AG09319 (cell line): ENCODE data around the gene ARHGAP15.
A peak's percentile ranks its signal among the peaks of the same experiment; 100 is the strongest.

Source experiments
- DNase-seq: peaks from one replicate; pipeline ENCODE4 v3.0.0-alpha.2; 2010; ENCODE audit warnings: low read depth; ENCODE audit errors: extremely low read depth
- TF ChIP-seq, protein P1 (sequence below): IDR thresholded peaks from 2 replicates; pipeline ENCODE4 v1.5.1; 2011; ENCODE audit warnings: low read depth, mild to moderate bottlenecking, inconsistent platforms, low read length, moderate library complexity

ARHGAP15 gene

DNA sequence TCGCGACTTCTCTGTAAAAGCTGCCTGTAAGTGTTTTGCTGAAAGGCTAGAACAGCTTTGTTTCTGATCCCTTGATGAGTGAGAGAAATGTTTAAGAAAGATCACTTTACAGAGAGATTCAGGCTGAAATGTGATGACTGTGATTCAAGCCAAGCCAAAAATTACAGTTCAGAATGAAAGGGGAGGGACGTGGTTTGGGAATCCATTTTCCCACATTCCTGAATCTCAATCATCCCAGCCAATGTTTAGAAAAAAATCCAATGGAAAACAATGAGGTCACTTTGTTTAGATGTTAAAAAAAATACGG, 416.7 kb downstream of the ARHGAP15 start:
- no peak for DNase-seq
- TF ChIP-seq, protein P1, sequence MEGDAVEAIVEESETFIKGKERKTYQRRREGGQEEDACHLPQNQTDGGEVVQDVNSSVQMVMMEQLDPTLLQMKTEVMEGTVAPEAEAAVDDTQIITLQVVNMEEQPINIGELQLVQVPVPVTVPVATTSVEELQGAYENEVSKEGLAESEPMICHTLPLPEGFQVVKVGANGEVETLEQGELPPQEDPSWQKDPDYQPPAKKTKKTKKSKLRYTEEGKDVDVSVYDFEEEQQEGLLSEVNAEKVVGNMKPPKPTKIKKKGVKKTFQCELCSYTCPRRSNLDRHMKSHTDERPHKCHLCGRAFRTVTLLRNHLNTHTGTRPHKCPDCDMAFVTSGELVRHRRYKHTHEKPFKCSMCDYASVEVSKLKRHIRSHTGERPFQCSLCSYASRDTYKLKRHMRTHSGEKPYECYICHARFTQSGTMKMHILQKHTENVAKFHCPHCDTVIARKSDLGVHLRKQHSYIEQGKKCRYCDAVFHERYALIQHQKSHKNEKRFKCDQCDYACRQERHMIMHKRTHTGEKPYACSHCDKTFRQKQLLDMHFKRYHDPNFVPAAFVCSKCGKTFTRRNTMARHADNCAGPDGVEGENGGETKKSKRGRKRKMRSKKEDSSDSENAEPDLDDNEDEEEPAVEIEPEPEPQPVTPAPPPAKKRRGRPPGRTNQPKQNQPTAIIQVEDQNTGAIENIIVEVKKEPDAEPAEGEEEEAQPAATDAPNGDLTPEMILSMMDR = no peak

DNA sequence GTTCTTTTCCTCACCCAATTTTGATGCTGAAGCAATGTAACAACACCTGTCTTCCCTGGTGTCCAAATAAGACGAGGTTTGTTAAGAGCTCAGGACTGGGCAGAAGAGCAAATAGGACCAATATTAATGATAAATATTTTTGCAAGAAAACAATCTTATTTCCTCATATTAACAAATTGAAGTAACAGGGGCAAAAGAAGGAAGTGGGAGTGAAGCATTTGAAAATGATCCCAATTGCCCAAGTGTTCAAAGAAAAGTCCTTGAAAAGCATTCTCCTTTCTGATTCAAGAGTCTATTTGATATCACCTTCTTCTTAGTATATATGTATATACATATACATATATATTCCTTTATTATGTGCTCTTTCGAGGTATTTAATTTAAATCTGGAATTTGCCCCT, 418.8 kb downstream of the ARHGAP15 start:
- TF ChIP-seq, protein P1 = no peak
- DNase-seq = no peak

DNA sequence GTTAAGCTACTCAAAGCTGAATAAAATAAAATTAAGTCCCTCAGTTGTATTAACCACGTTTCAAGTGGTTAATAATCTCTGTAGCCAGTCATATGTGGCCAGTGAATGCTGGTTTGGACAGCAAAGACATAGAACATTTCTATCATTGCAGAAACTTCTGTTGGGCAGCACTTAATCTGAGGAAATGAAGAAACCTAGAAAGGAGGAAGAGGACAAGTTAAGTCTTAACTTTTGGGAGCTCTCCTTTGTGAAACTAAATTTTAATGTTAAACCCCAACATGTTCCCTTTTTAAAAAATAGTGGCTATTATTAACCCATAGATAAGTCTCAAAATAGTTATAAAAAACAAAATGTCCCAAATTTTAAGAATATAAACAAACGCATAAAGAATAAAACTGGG, 421.3 kb downstream of the ARHGAP15 start:
- no peak for DNase-seq
- TF ChIP-seq, protein P1 = no peak

DNA sequence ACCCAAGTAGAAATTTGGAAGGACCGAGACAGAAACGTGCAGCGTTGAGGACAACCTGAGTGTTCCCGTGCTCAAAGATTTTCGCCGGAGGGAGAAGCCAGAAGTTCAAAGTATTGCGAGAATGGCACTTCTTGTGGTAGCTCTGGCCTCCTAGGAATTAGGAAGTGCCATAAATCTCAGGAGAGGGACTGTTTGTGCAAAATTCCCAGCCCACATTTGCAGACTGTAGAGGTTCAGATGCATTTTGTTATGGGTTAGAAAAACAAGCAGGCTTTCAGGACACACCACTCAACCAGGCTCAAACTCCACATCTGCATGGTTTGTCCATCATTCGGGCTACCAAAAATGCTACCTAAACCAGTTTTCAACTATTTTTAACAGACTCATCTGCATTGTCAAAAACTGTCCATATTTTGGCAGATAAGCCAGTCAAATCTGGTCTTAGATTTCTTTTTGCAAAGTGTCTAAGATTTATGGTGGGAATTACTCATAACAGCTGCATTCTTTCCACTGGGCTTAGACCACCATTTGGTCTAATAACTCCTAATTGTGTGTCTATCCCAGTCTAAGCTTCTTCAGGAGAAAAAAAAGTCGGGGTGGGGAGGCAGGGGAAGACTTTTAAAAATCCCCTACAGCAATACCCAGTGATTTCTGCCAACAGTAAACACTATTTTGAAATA, 422.9 kb downstream of the ARHGAP15 start:
- TF ChIP-seq, protein P1 = no peak
- DNase-seq = no peak

DNA sequence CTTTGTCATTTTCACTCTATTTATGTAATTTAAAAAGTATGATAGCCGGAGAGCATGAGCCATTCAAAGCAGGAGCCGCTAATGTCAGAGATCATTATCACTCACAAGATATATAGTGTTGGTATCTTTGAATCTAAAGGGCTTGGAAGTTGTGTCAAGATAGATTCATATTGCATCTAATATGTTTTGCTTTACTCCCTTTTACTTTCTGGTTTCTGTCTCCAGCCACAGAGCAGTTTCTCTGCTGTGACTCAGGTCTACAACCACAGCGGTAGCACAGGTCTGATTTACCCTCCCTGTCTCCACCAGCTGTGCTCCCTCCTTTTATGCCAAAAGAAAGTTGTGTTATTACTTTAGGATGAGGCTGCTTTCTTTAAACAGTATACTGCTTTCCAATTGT, 424.0 kb downstream of the ARHGAP15 start:
- no peak for DNase-seq
- TF ChIP-seq, protein P1 = no peak

DNA sequence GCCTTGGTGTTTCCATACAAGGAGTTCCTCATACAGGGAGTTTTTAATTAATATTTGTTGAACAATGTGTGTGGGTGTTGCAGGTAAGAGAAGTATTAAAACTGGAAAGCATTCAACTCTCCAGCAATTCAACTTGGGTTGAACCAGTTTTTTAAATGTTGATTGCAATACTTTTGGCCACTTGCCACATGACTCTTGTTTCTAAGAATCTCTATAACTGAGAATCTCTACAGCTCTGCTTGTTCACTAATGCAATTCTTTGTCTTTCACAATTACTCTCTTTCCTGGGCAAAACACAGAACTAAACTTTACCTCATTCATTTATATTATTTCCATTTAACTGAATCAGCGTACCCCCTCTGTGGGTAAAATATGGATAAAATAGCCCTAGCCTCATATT, 429.4 kb downstream of the ARHGAP15 start:
- TF ChIP-seq, protein P1 = no peak
- peak; percentile 19 for DNase-seq

DNA sequence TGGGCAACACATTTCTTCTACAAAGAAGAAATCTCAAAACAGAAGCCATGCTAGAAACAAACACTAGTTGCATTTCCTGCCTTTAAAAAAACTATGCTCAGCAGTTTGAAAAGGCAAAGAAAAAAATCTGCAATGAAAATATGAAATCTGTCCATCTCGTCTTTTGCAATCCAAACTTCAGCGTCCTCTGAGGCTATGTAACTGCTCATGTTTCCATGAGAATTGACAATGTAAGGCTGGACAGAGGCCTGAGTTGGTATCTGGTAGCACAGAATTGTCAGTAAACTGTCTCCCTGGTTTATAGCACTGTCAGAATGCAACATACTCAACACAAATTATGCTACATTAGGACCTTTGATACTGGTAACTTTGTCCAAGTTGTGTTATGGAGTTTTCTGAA, 429.9 kb downstream of the ARHGAP15 start:
- DNase-seq = no peak
- TF ChIP-seq, protein P1 = no peak
